Ovary (tissue), 3 donors: Measurements from ENCODE around the gene PTPN14.

ENCODE experiments used
- POLR2A ChIP-seq: fragments of 450-650 bp; IDR thresholded peaks from one replicate; pipeline ENCODE4 v1.6.1; 2017; ENCODE audit warnings: antibody characterized with exemption, mild to moderate bottlenecking, moderate library complexity
- TF ChIP-seq, protein P1 (sequence below), 3 donors: fragments of 450-650 bp in 2 of 3; fragments of 200-600 bp in 1 of 3; IDR thresholded peaks; one replicate each; pipeline versions ENCODE4 v1.5.1 to v1.8.0; 2016 to 2022; ENCODE audit warnings: antibody characterized with exemption in 3 of 3, mild to moderate bottlenecking in 1 of 3
- donor health status: DM: no; HTN: no; CAD: no.

- TF ChIP-seq POLR2A: no peak
- TF ChIP-seq, protein P1, sequence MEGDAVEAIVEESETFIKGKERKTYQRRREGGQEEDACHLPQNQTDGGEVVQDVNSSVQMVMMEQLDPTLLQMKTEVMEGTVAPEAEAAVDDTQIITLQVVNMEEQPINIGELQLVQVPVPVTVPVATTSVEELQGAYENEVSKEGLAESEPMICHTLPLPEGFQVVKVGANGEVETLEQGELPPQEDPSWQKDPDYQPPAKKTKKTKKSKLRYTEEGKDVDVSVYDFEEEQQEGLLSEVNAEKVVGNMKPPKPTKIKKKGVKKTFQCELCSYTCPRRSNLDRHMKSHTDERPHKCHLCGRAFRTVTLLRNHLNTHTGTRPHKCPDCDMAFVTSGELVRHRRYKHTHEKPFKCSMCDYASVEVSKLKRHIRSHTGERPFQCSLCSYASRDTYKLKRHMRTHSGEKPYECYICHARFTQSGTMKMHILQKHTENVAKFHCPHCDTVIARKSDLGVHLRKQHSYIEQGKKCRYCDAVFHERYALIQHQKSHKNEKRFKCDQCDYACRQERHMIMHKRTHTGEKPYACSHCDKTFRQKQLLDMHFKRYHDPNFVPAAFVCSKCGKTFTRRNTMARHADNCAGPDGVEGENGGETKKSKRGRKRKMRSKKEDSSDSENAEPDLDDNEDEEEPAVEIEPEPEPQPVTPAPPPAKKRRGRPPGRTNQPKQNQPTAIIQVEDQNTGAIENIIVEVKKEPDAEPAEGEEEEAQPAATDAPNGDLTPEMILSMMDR (IDR thresholded peaks at IDR 0.05): no peak
Observed at GRCh38 chr1:214402613-214403083, 148.8 kb downstream of the PTPN14 start.
